Activated gamma-delta T cell treated with Interleukin-2 at 50 U/mL for 16 hours (primary cell): ENCODE measurements around the gene ATG16L2.
A peak's percentile ranks its signal among the peaks of the same experiment; 100 is the strongest.
"Not testable (repeated sequence)": the region's sequence is repeated elsewhere in the genome, so short reads cannot be mapped to it uniquely, and the experiment has no call there.

Experiments
- DNase-seq: peaks from one replicate; pipeline ENCODE4 v3.0.0-alpha.2; 2020

ATG16L2 gene

GRCh38 chr11:72826942-72827480 is 12.8 kb downstream of the ATG16L2 start:
- no peak for DNase-seq

GRCh38 chr11:72827656-72828055 is 13.4 kb downstream of the ATG16L2 start:
- not testable (repeated sequence) for DNase-seq

GRCh38 chr11:72828081-72828567 is 13.9 kb downstream of the ATG16L2 start:
- no peak for DNase-seq

- DNase-seq = no peak
Observed at GRCh38 chr11:72828692-72829101, 14.5 kb downstream of the ATG16L2 start.

GRCh38 chr11:72829178-72829577 is 15.0 kb downstream of the ATG16L2 start:
- DNase-seq = no peak

GRCh38 chr11:72829884-72830533 is 15.8 kb downstream of the ATG16L2 start:
- no peak for DNase-seq

GRCh38 chr11:72831521-72832300 is 17.5 kb downstream of the ATG16L2 start:
- peak; percentile 48 for DNase-seq

- no peak for DNase-seq
Observed at GRCh38 chr11:72832301-72833082, 18.3 kb downstream of the ATG16L2 start.

- DNase-seq = no peak
Observed at GRCh38 chr11:72833083-72833733, 19.0 kb downstream of the ATG16L2 start.

GRCh38 chr11:72833811-72834493 is 19.7 kb downstream of the ATG16L2 start:
- DNase-seq = no peak

GRCh38 chr11:72834905-72835304 is 20.7 kb downstream of the ATG16L2 start:
- no peak for DNase-seq

- no peak for DNase-seq
Observed at GRCh38 chr11:72836111-72836510, 21.9 kb downstream of the ATG16L2 start.

GRCh38 chr11:72838691-72839305 is 24.6 kb downstream of the ATG16L2 start:
- DNase-seq = no peak

GRCh38 chr11:72840780-72841179 is 26.6 kb downstream of the ATG16L2 start:
- no peak for DNase-seq

GRCh38 chr11:72841397-72841796 is 27.2 kb downstream of the ATG16L2 start:
- DNase-seq = no peak

GRCh38 chr11:72842126-72842525 is 27.9 kb downstream of the ATG16L2 start:
- DNase-seq = no peak

GRCh38 chr11:72842653-72843330 is 28.6 kb downstream of the ATG16L2 start:
- DNase-seq = no peak

- DNase-seq = no peak
Observed at GRCh38 chr11:72844356-72844755, 30.1 kb downstream of the ATG16L2 start.

GRCh38 chr11:72848846-72849466 is 34.7 kb downstream of the ATG16L2 start:
- DNase-seq = peak; percentile 31

GRCh38 chr11:72850832-72851231 is 36.6 kb downstream of the ATG16L2 start:
- no peak for DNase-seq
